Mucosa of rectum (tissue), 2 donors: ENCODE measurements around the gene MRPS16.
A peak's percentile ranks its signal among the peaks of the same experiment; 100 is the strongest.
"Not testable (repeated sequence)": the region's sequence is repeated elsewhere in the genome, so short reads cannot be mapped to it uniquely, and the experiment has no call there.

Experiments used
- H3K27ac ChIP-seq, 2 donors: one replicate each; pipeline ENCODE4 v1.7.0; 2013; ENCODE audit warnings: inconsistent platforms in 2 of 2, low read depth in 2 of 2, low read length in 2 of 2
- H3K27me3 ChIP-seq, 2 donors: one replicate each; pipeline ENCODE4 v1.7.0; 2013; ENCODE audit warnings: low read length in 2 of 2; ENCODE audit not compliant: control insufficient read depth in 2 of 2, insufficient read depth in 2 of 2
- H3K36me3 ChIP-seq, 2 donors: one replicate each; pipeline ENCODE4 v1.7.0; 2013; ENCODE audit warnings: low read length in 2 of 2; ENCODE audit not compliant: control insufficient read depth in 2 of 2, insufficient read depth in 2 of 2
- H3K4me1 ChIP-seq, 2 donors: one replicate each; pipeline ENCODE4 v1.7.0; 2013; ENCODE audit warnings: low read length in 2 of 2, mild to moderate bottlenecking in 1 of 2; ENCODE audit not compliant: control insufficient read depth in 2 of 2, insufficient read depth in 2 of 2
- H3K4me3 ChIP-seq, 2 donors: one replicate each; pipeline ENCODE4 v1.7.0; 2013; ENCODE audit warnings: low read length in 2 of 2
- H3K9ac ChIP-seq, 2 donors: one replicate each; pipeline ENCODE4 v1.7.0; 2013; ENCODE audit warnings: low read length in 2 of 2, low read depth in 1 of 2, mild to moderate bottlenecking in 1 of 2
- H3K9me3 ChIP-seq, 2 donors: one replicate each; pipeline ENCODE4 v1.7.0; 2013; ENCODE audit warnings: low read length in 2 of 2; ENCODE audit not compliant: control insufficient read depth in 2 of 2
- donor health status: healthy.
- donor health status: Normal muscosa, but diverticular disease.

Gene MRPS16

GRCh38 chr10:73261362-73261995 lies 9.0 kb upstream of the MRPS16 start:
- Histone ChIP-seq H3K4me3 (no peak overlapping the region), H3K36me3 (no peaks in the 10 kb centered on the region), H3K27ac (no peak overlapping the region), H3K9ac (no peak overlapping the region), H3K27me3 (no peaks in the 10 kb centered on the region), H3K4me1 (no peaks in the 10 kb centered on the region), H3K9me3 (no peaks in the 10 kb centered on the region)

DNA sequence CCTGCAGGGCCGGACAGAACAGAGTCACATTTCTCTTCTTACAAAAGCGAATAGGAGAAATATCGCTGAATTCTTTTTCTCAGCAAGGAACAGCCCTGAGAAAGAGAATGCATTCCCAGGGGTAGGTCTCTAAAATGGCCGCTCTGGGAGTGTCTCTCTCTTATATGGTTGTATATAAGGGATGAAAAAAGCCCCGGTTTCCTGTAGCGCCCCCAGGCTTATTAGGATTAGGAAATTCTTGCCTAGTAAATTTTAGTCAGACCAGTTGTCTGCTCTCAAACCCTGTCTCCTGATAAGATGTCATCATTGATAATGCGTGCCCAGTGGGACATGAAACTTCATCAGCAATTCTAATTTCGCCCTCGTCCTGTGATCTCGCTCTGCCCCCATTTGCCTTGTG lies 6.2 kb upstream of the MRPS16 start:
- H3K36me3 ChIP-seq, H3K27me3 ChIP-seq, H3K9me3 ChIP-seq, H3K4me1 ChIP-seq, H3K4me3 ChIP-seq, H3K9ac ChIP-seq, H3K27ac ChIP-seq: not testable (repeated sequence)

DNA sequence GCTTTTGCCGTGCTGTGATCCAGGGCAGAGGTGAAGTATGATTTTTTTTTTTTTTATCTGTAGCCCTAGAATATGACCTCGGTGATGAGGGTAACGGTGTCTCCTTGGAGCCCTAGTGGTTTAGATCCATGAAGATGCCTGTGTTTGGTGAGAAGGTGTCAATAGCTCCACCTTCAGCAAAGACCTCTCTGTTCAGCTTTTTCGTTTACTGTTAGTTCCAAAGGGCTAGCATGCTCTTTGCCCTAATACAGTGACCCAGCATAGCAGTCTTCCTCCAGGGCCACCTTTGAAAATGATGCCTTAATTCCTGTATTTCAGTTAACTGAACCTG lies 746 bp upstream of the MRPS16 start:
- peaks cover 13 to 16% of the 10 kb centered on the region in 2 donors for H3K36me3 ChIP-seq
- H3K4me3 ChIP-seq, result peak overlapping the region; percentile 97 to 100
- peak overlapping the region; percentile 91 to 93 for H3K9ac ChIP-seq
- H3K27me3 ChIP-seq, result no peaks in the 10 kb centered on the region
- H3K4me1 ChIP-seq, result peaks cover 13 to 18% of the 10 kb centered on the region in 2 donors
- no peaks in the 10 kb centered on the region for H3K9me3 ChIP-seq
- H3K27ac ChIP-seq, result peak overlapping the region; percentile 89 to 94

DNA sequence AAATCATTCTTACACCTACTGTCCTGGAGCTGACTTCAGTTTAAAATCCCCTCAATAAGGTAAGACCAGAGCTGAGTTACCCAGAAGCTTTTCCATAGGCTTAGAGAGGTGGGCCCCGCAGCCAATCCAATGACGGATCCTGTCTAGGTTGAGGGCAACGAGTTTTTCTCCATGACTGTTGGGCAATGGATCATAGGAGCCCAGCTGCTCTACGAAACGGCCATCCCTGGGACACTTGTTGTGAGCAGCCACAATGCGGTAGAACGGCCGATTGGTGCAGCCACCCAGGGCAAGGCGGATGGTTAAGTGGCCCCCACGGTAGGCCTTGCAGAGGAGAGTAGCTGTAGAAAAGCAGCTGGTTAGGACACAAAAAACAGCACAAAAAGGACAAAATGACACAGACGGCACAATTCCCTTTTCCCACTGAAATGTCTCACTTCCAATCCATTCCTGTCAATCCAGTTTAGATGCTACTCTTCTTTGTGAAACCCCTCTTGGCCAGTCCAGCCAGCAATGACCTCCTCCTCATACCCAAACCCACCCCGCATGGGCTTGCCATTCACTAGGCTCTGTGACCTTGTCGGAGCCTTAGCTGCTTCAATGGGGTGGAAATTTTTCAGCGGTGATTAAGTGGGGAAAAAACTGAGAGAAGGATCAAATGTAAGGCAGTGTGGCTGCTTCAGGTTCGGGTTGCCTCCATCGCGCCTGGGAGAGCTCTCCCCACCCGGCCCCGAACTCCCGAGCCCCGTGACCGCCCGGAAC lies 580 bp downstream of the MRPS16 start:
- H3K27me3 ChIP-seq, result no peaks in the 10 kb centered on the region
- H3K9me3 ChIP-seq, result no peaks in the 10 kb centered on the region
- peaks cover 13 to 16% of the 10 kb centered on the region in 2 donors for H3K36me3 ChIP-seq
- H3K4me3 ChIP-seq, result peak overlapping the region; percentile 97 to 100
- peak overlapping the region; percentile 89 to 94 for H3K27ac ChIP-seq
- H3K4me1 ChIP-seq, result peaks cover 13 to 23% of the 10 kb centered on the region in 2 donors
- H3K9ac ChIP-seq, result peak overlapping the region; percentile 91 to 93

DNA sequence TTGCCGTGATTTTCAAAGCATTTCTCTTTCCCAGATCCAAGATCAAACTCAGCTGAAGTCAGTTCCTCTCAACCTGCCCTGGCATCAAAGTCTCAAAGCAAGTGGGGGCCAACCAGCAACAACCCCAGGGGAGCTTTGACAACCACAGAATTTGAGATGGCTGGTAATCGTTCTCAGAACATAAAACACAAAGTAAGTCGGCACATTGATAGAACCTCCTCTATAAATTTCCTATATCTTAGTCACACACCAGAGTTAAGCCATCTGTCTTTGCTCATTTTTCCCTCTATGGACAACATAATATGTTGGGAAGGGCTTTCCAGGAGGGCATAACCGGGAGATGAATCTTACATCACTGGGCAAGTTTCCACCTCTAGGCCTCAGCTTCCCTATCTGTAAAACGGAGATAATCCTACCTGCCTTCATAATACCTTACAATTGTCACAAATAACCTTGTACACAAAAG lies 4.2 kb downstream of the MRPS16 start:
- Histone ChIP-seq H3K36me3 (peaks cover 22 to 29% of the 10 kb centered on the region in 2 donors), H3K9ac (no peak overlapping the region), H3K27ac (no peak overlapping the region)

GRCh38 chr10:73247509-73248258 lies 4.8 kb downstream of the MRPS16 start:
- Histone ChIP-seq H3K36me3 (peaks cover 23 to 34% of the 10 kb centered on the region in 2 donors), H3K9ac (peak overlapping the region; percentile 73), H3K4me3 (peak overlapping the region; percentile 71 to 91), H3K9me3 (no peaks in the 10 kb centered on the region), H3K4me1 (peaks cover 22 to 26% of the 10 kb centered on the region in 2 donors), H3K27me3 (no peaks in the 10 kb centered on the region), H3K27ac (peak overlapping the region; percentile 84 to 90)

More for the DNA sequence above, 4.2 kb downstream of the MRPS16 start:
- Histone ChIP-seq H3K4me3 (no peak overlapping the region), H3K9me3 (no peaks in the 10 kb centered on the region), H3K27me3 (no peaks in the 10 kb centered on the region), H3K4me1 (peaks cover 24 to 28% of the 10 kb centered on the region in 2 donors)

DNA sequence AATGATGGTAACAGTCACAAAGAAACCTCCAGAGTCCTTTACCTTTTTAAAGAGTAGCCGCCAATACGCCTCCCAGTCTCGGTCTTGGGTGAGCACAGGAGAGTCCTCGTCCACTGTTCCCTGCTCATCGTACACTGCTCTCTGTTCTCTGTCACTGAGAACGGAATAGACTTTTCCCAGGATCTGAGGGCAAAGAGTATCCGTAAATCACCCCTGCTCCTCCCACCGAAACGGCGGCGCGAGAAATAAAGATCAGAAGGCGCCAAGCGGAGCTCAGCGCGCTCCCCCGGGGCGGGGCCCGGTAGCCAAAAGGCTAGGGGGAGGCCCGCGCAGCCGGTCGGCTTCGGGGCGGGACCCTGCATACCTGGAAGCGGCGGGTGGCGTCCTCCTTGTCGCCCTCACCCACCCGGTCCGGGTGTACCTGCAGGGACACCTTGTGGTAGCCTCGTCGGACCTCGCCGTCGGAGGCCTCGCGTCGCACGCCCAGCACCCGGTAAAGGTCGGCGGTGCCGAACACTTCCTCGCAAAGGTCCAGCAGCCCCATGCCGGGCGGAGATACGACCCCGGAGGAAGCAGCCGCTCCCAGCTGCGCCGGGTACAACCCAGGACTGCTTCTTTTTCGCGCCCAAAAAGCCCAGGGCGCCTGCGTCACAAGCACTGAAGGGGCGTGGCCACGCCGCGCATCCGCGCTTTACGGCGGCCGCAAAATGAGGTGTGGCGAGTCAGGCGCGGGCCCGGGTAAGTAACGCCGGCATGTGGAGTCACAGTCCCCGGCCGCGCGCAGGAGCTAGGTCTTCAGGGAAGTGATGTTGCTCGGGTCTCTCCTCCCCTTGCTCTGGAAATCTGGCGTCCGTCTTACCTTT lies 5.6 kb downstream of the MRPS16 start, which contains the start of gene DNAJC9:
Gene DNAJC9 (minus strand): TSS at position 610 of the 863 bp plus-strand sequence. CDS start 66 bp downstream, at position 544.
- peaks cover 28 to 37% of the 10 kb centered on the region in 2 donors for H3K36me3 ChIP-seq
- no peaks in the 10 kb centered on the region for H3K9me3 ChIP-seq
- peak within 1 kb of the TSS; percentile 84 to 90 for H3K27ac ChIP-seq
- no peaks in the 10 kb centered on the region for H3K27me3 ChIP-seq
- H3K4me3 ChIP-seq, result peak within 1 kb of the TSS; percentile 71 to 91
- peak within 1 kb of the TSS; percentile 73 for H3K9ac ChIP-seq
- H3K4me1 ChIP-seq, result peaks cover 20 to 24% of the 10 kb centered on the region in 2 donors

GRCh38 chr10:73246322-73246645 lies 6.2 kb downstream of the MRPS16 start:
- no peaks in the 10 kb centered on the region for H3K9me3 ChIP-seq
- H3K4me3 ChIP-seq, result peak overlapping the region; percentile 71 to 91
- H3K36me3 ChIP-seq, result peaks cover 30 to 41% of the 10 kb centered on the region in 2 donors
- no peaks in the 10 kb centered on the region for H3K27me3 ChIP-seq
- peaks cover 15 to 18% of the 10 kb centered on the region in 2 donors for H3K4me1 ChIP-seq
- peak overlapping the region; percentile 84 to 90 for H3K27ac ChIP-seq
- peak overlapping the region; percentile 73 for H3K9ac ChIP-seq

- Histone ChIP-seq H3K27ac (no peak overlapping the region), H3K4me3 (peak overlapping the region in 1 of 2 donors; percentile 91), H3K9me3 (no peaks in the 10 kb centered on the region), H3K4me1 (peaks cover 15% of the 10 kb centered on the region in 2 donors), H3K36me3 (peaks cover 31 to 42% of the 10 kb centered on the region in 2 donors), H3K9ac (no peak overlapping the region), H3K27me3 (no peaks in the 10 kb centered on the region)
Measured at GRCh38 chr10:73244866-73245477, 7.5 kb downstream of the MRPS16 start.
